Small intestine (tissue), 7 donors: Measurements from ENCODE around the gene BSPRY. TPM values are rescaled to one million over a fixed set of nuclear protein-coding genes. Genes with fewer than 3 reads are reported as not detected.

Experiments used
- DNase-seq, 2 donors: peaks; one replicate each; pipeline versions ENCODE4 v3.0.0 to v3.0.0-alpha.2; 2013
- FAIRE-seq: peaks from 2 replicates; lab custom pipeline; 2012; peaks lifted over from hg19 to GRCh38; lab: Jason Lieb, UNC
- H3K27ac ChIP-seq, 3 donors: one replicate each; pipeline ENCODE4 v1.5.1; 2013; ENCODE audit warnings: low read length in 2 of 3, mild to moderate bottlenecking in 2 of 3, control low read depth in 1 of 3, inconsistent platforms in 1 of 3, low read depth in 1 of 3, moderate library complexity in 1 of 3
- H3K27me3 ChIP-seq, 3 donors: one replicate each; pipeline ENCODE4 v1.6.1; 2013; ENCODE audit warnings: low read length in 3 of 3, inconsistent platforms in 1 of 3; ENCODE audit not compliant: control insufficient read depth in 3 of 3, insufficient read depth in 3 of 3
- H3K36me3 ChIP-seq, 3 donors: one replicate each; pipeline ENCODE4 v1.6.1; 2013; ENCODE audit warnings: low read length in 3 of 3, inconsistent platforms in 1 of 3, low read depth in 1 of 3, mild to moderate bottlenecking in 1 of 3, moderate library complexity in 1 of 3; ENCODE audit not compliant: control insufficient read depth in 3 of 3, insufficient read depth in 2 of 3
- H3K4me1 ChIP-seq, 3 donors: one replicate each; pipeline ENCODE4 v1.6.1; 2013; ENCODE audit warnings: low read length in 2 of 3, inconsistent platforms in 1 of 3, low read depth in 1 of 3, mild to moderate bottlenecking in 1 of 3, moderate library complexity in 1 of 3; ENCODE audit not compliant: control insufficient read depth in 3 of 3, insufficient read depth in 2 of 3
- H3K4me3 ChIP-seq, 3 donors: one replicate each; pipeline ENCODE4 v1.5.1; 2013; ENCODE audit warnings: low read length in 3 of 3, control low read depth in 1 of 3, inconsistent platforms in 1 of 3, low read depth in 1 of 3, mild to moderate bottlenecking in 1 of 3, moderate library complexity in 1 of 3
- H3K9me3 ChIP-seq, 2 donors: one replicate each; pipeline ENCODE4 v1.6.1; 2013; ENCODE audit warnings: low read depth in 1 of 2, low read length in 1 of 2; ENCODE audit not compliant: control insufficient read depth in 2 of 2, insufficient read depth in 1 of 2
- WGBS, 3 donors: extraction: QIAGEN DNeasy Blood & Tissue Kit; methylation state at CpG; one replicate each; pipeline ENCODE4 v1.1.7; 2013; 5-methylcytosine and 5-hydroxymethylcytosine counted together
- polyA plus RNA-seq, 4 donors: library from polyadenylated mRNA; stranded (reverse) in 3 of 4; unstranded in 1 of 4; fragments of 200-250 nt in 3 of 4; fragments of 120-200 nt in 1 of 4; gene quantifications; one replicate each; pipeline versions ENCODE4 v1.2.1 to v1.2.3, GENCODE V29; 2013
- donor health status: healthy with polysubstance abuse.
- donor health status: control.
- donor health status: control.
- donor health status: Bipolar disorder and iron deficiency.
- donor health status: healthy.

The BSPRY gene
- polyA plus RNA-seq, 4 donors: 4.8 to 16.8 (median 15.3) TPM

DNA sequence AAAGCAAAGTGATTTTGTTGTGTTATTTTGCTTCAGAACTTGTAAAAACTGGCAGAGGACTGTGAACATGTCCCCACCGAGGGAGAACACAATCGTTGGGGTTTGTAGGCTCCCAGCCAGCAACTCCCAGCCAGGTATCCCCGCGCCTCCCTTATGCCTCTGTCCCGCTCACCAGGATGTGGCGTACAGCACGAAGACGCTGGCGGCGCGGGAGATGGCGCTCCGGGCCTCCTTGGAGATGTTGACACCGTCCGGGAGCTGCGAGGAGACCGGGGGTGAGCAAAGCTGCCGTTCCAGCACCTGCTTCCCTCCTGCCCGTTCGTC lies 60.5 kb downstream of the BSPRY start:
- no peak for FAIRE-seq
- Histone ChIP-seq H3K4me1 (peaks cover 0 to 6% (median 0%) of the 10 kb centered on the region in 3 donors), H3K9me3 (no peaks in the 10 kb centered on the region), H3K27me3 (no peaks in the 10 kb centered on the region), H3K36me3 (peaks cover 0 to 14% (median 4%) of the 10 kb centered on the region in 3 donors), H3K4me3 (peak overlapping the region; percentile 70 to 83 (median 73)), H3K27ac (peak overlapping the region; percentile 43 to 99 (median 96))
- no peak for DNase-seq
- 0% methylated on average over 20 of the region's 20 CpGs for WGBS, 3 donors

DNA sequence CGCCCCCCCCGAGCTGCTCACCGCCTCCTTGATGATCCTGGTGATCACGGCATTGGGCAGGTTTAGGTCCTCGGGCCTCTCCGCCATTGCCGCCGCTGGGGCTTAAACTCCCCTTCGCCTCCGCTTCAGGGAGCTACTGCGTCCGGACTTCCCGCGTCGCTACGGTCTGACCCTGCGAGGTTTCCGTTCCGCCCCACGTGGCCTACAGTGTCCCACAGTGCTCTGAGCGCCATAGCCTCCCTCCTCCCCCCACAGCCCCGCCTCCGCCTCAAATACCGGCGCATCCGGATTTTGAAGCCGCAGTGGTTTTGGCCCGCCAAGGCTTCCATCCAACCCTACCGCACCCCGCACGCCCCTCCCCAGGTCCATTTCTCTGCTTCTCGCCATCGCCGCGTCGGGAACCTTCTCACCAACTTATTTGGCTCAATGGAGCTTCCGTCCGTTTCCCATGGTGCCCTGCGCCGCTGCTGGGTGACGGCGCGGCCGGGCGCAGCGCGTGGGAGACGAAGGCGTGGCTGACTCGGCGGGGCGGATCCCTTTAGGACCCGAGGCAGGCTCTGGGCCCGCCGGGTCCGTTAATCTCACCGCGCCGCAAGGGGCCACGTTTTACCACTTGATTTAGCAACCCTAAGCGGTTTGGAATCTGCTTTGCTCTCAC lies 61.0 kb downstream of the BSPRY start, which contains the start of the genes C9orf43 and POLE3:
Gene C9orf43 (plus strand): TSS at position 541 of the 658 bp plus-strand sequence. CDS start 2,747 bp downstream, outside the sequence.
Gene POLE3 (minus strand): TSS at position 469 of the 658 bp plus-strand sequence. CDS start 382 bp downstream, at position 87.
- peak; percentile 94 to 99 for DNase-seq
- Histone ChIP-seq H3K4me1 (peaks cover 0 to 6% (median 0%) of the 10 kb centered on the region in 3 donors), H3K9me3 (no peaks in the 10 kb centered on the region), H3K27me3 (no peaks in the 10 kb centered on the region), H3K4me3 (peak within 1 kb of the TSS; percentile 70 to 83 (median 73)), H3K36me3 (peaks cover 0 to 14% (median 4%) of the 10 kb centered on the region in 3 donors), H3K27ac (peak within 1 kb of the TSS; percentile 77 to 99 (median 96))
- no peak for FAIRE-seq
- 0 to 1% (median 0%) methylated on average over 58 to 61 of the region's 61 CpGs for WGBS, 3 donors

DNA sequence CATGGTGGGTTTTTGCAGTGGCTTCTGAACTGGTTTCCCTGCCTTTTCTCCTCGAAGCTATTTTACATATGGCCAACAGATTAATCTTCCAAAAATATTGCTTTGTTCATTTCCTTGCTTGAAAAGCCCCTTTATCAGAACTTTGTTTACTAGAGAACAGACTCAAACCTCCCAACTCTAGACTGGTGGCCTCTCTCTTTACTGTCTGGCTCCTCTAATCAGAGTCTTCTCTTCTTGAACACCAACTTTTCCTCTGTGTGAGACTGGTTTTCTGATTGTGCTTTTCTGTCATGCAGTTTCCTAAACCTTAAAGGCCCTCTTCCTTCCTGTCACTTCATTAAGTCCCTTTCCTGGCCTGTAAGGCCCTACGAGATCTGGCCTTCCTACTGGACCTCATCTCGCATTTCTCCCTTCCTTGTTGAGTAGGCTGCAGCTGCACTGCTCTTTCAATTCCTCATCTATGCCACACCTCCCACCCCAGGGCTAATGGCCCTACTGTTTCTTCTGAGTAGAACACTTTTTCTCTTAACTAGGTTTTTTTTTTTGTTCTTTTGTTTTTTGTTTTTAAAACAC lies 66.9 kb downstream of the BSPRY start:
- Histone ChIP-seq H3K4me1 (no peaks in the 10 kb centered on the region), H3K9me3 (no peaks in the 10 kb centered on the region), H3K4me3 (no peak overlapping the region), H3K27me3 (no peaks in the 10 kb centered on the region), H3K27ac (peak overlapping the region in 2 of 3 donors; percentile 35 to 65), H3K36me3 (no peaks in the 10 kb centered on the region)
- 51 to 74% (median 66%) methylated on average over 3 of the region's 3 CpGs for WGBS, 3 donors
- DNase-seq: no peak
- no peak for FAIRE-seq

DNA sequence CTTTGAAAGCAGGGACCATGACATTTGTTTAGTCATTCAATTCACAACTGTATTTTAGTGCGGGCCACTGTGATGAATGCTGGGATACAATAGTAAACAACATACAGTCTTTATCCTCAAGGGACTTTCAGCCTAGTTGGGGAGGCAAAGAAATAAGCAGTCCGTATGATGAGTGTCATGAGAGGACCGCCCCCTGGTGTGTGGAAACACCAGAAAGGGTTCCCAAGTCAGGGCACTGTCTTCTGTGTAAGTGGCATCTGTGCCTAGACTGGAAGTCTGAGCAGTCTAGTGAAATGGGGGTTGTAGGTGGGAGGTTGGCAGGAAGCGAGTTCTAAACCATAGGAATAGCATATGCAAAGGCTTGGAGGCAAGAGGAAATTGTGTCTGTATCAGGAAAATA lies 68.0 kb downstream of the BSPRY start:
- no peaks in the 10 kb centered on the region for H3K36me3 ChIP-seq
- H3K4me3 ChIP-seq: no peak overlapping the region
- WGBS, 3 donors: 76 to 85% (median 84%) methylated on average over 4 of the region's 4 CpGs
- no peaks in the 10 kb centered on the region for H3K9me3 ChIP-seq
- no peak for FAIRE-seq
- no peaks in the 10 kb centered on the region for H3K27me3 ChIP-seq
- DNase-seq: no peak
- no peak overlapping the region for H3K27ac ChIP-seq
- no peaks in the 10 kb centered on the region for H3K4me1 ChIP-seq

Other genes with a start within 250 kb of the BSPRY start
- 10 to 100 TPM; 10.5 to 41.6 (median 19.5) TPM for gene SLC31A2, start 198.5 kb upstream of the BSPRY start, polyA plus RNA-seq
- 10 to 100 TPM in 2 of 4 donors, 1 to 10 TPM in 2; 6.5 to 19.8 (median 9.5) TPM for gene FKBP15, start 128.3 kb upstream of the BSPRY start, polyA plus RNA-seq
- 10 to 100 TPM; 27.5 to 40.6 (median 29.6) TPM for gene SLC31A1, start 128.0 kb upstream of the BSPRY start, polyA plus RNA-seq
- gene CDC26, start 74.0 kb upstream of the BSPRY start, polyA plus RNA-seq: 10 to 100 TPM; 33.4 to 77.0 (median 56.3) TPM
- 10 to 100 TPM in 2 of 4 donors, 1 to 10 TPM in 2; 7.6 to 21.6 (median 11.3) TPM for gene PRPF4, start 73.9 kb upstream of the BSPRY start, polyA plus RNA-seq
- 1 to 10 TPM in 1 of 4 donors, under 1 TPM in 2, not detected in 1; 0.54 to 1.7 (median 0.62) TPM for gene RNF183, start 46.2 kb upstream of the BSPRY start, polyA plus RNA-seq
- gene WDR31, start 9.3 kb upstream of the BSPRY start, polyA plus RNA-seq: 1 to 10 TPM in 2 of 4 donors, under 1 TPM in 1, not detected in 1; 0.45 to 2.5 (median 1.6) TPM
- 100 to 1,000 TPM in 3 of 4 donors, 10 to 100 TPM in 1; 96.9 to 370 (median 210) TPM for gene HDHD3, start 27.4 kb downstream of the BSPRY start, polyA plus RNA-seq
- gene ALAD, start 51.7 kb downstream of the BSPRY start, polyA plus RNA-seq: 10 to 100 TPM; 33.5 to 97.7 (median 42.9) TPM
- gene POLE3, start 61.1 kb downstream of the BSPRY start, polyA plus RNA-seq: 10 to 100 TPM; 15.7 to 50.2 (median 31.6) TPM
- gene C9orf43, start 61.2 kb downstream of the BSPRY start, polyA plus RNA-seq: under 1 TPM in 3 of 4 donors, not detected in 1; 0.42 to 0.81 (median 0.69) TPM
- gene RGS3, start 114.2 kb downstream of the BSPRY start, polyA plus RNA-seq: 10 to 100 TPM; 23.0 to 37.0 (median 26.4) TPM